T47D (cell line): ENCODE data around the gene USP43.
"Not testable (repeated sequence)": the region's sequence is repeated elsewhere in the genome, so short reads cannot be mapped to it uniquely, and the experiment has no call there.

Experiments used
- DNase-seq, 2 experiments: peaks; one replicate each; pipeline versions ENCODE4 v3.0.0 to v3.0.0-alpha.2; 2011 to 2012; ENCODE audit warnings: low read depth in 1 of 2, low spot score in 1 of 2
- JUND ChIP-seq: IDR thresholded peaks from 2 replicates; pipeline ENCODE4 v1.6.1; 2012; ENCODE audit warnings: low read depth
- in situ Hi-C: cut with HindIII; loops from 2 replicates; pipeline ENCODE4 v1.10.0; 2016; ENCODE audit warnings: low sequenced_read_pairs, low pct_unique_long_range_greater_than_20kb

Gene USP43

GRCh38 chr17:9635340-9635739, 10.0 kb upstream of the USP43 start:
- TF ChIP-seq JUND, result no peak
- in situ Hi-C loops, result no loop called here
- DNase-seq, result no peak

- in situ Hi-C loops, result no loop called here
- no peak for TF ChIP-seq JUND
- DNase-seq, result no peak
Observed at GRCh38 chr17:9636501-9636900, 8.8 kb upstream of the USP43 start.

GRCh38 chr17:9640388-9640787, 4.9 kb upstream of the USP43 start:
- in situ Hi-C loops, DNase-seq: not testable (repeated sequence)

GRCh38 chr17:9643611-9644010, 1.7 kb upstream of the USP43 start:
- in situ Hi-C loops, result no loop called here
- TF ChIP-seq JUND, result no peak
- DNase-seq, result no peak

GRCh38 chr17:9645851-9646545, 681 bp downstream of the USP43 start:
- DNase-seq, result peak; percentile 30 to 78
- TF ChIP-seq JUND, result no peak
- in situ Hi-C loops, result no loop called here

GRCh38 chr17:9646546-9646885, 1.2 kb downstream of the USP43 start:
- in situ Hi-C loops, result no loop called here
- DNase-seq, result no peak
- TF ChIP-seq JUND, result no peak

- peak; percentile 47 to 92 for DNase-seq
- in situ Hi-C loops, result no loop called here
- TF ChIP-seq JUND, result no peak
Observed at GRCh38 chr17:9647014-9647413, 1.7 kb downstream of the USP43 start.

- DNase-seq, result peak in 1 of 2 experiments; percentile 38
- in situ Hi-C loops, result no loop called here
- TF ChIP-seq JUND, result no peak
Observed at GRCh38 chr17:9648521-9649110, 3.3 kb downstream of the USP43 start.

GRCh38 chr17:9658593-9659211, 13.4 kb downstream of the USP43 start:
- in situ Hi-C loops, result no loop called here
- TF ChIP-seq JUND, result no peak
- DNase-seq, result no peak

GRCh38 chr17:9661027-9661426, 15.7 kb downstream of the USP43 start:
- in situ Hi-C loops, result no loop called here
- no peak for TF ChIP-seq JUND
- DNase-seq, result no peak

- DNase-seq, in situ Hi-C loops: not testable (repeated sequence)
Observed at GRCh38 chr17:9663511-9663910, 18.2 kb downstream of the USP43 start.

- DNase-seq, result no peak
- TF ChIP-seq JUND, result no peak
- in situ Hi-C loops, result no loop called here
Observed at GRCh38 chr17:9666461-9667050, 21.2 kb downstream of the USP43 start.

- DNase-seq, result no peak
- in situ Hi-C loops, result no loop called here
- no peak for TF ChIP-seq JUND
Observed at GRCh38 chr17:9668517-9668916, 23.2 kb downstream of the USP43 start.

- no peak for DNase-seq
- no peak for TF ChIP-seq JUND
- in situ Hi-C loops, result no loop called here
Observed at GRCh38 chr17:9669551-9670008, 24.3 kb downstream of the USP43 start.
